HT1080 (cell line): Measurements from ENCODE around the gene AKR1C2. TPM values are rescaled to one million over a fixed set of nuclear protein-coding genes. Genes with fewer than 3 reads are reported as not detected.
A peak's percentile ranks its signal among the peaks of the same experiment; 100 is the strongest.
"Not testable (repeated sequence)": the region's sequence is repeated elsewhere in the genome, so short reads cannot be mapped to it uniquely, and the experiment has no call there.

ENCODE experiments used
- DNase-seq: peaks from one replicate; pipeline ENCODE4 v3.0.0-alpha.2; 2015; ENCODE audit warnings: low read depth
- total RNA-seq: library from RNA; depleted of rRNA; stranded (reverse); fragments of >200 nt; shearing (Covaris generic); gene quantifications from 2 replicates; pipeline ENCODE4 v1.2.3, GENCODE V29; 2014

The AKR1C2 gene
- total RNA-seq, 1 experiment from 2014 or later, result 1.5 TPM

- DNase-seq, result no peak
These were observed 13.4 kb downstream of the AKR1C2 start for GRCh38 chr10:4990217-4990616.

GRCh38 chr10:4988000-4988641 lies 15.5 kb downstream of the AKR1C2 start:
- not testable (repeated sequence) for DNase-seq

- no peak for DNase-seq
These were observed 18.6 kb downstream of the AKR1C2 start for GRCh38 chr10:4984971-4985594.

GRCh38 chr10:4984223-4984622 lies 19.4 kb downstream of the AKR1C2 start:
- no peak for DNase-seq

- DNase-seq, result no peak
These were observed 19.9 kb downstream of the AKR1C2 start for GRCh38 chr10:4983615-4984216.

- no peak for DNase-seq
These were observed 20.9 kb downstream of the AKR1C2 start for GRCh38 chr10:4982764-4983226.

- DNase-seq, result peak; percentile 44
These were observed 21.8 kb downstream of the AKR1C2 start for GRCh38 chr10:4981722-4982471.

- DNase-seq, result no peak
These were observed 22.9 kb downstream of the AKR1C2 start for GRCh38 chr10:4980793-4981192.

GRCh38 chr10:4978870-4979269 lies 24.8 kb downstream of the AKR1C2 start:
- no peak for DNase-seq

GRCh38 chr10:4977025-4977424 lies 26.6 kb downstream of the AKR1C2 start:
- DNase-seq, result no peak

GRCh38 chr10:4974400-4974799 lies 29.3 kb downstream of the AKR1C2 start:
- not testable (repeated sequence) for DNase-seq

- DNase-seq, result not testable (repeated sequence)
These were observed 30.4 kb downstream of the AKR1C2 start for GRCh38 chr10:4973294-4973693.

- DNase-seq, result not testable (repeated sequence)
These were observed 31.1 kb downstream of the AKR1C2 start for GRCh38 chr10:4972369-4973142.

- DNase-seq, result not testable (repeated sequence)
These were observed 33.3 kb downstream of the AKR1C2 start for GRCh38 chr10:4970362-4970761.

- DNase-seq, result not testable (repeated sequence)
These were observed 34.4 kb downstream of the AKR1C2 start for GRCh38 chr10:4969289-4969688.

- DNase-seq, result not testable (repeated sequence)
These were observed 36.5 kb downstream of the AKR1C2 start for GRCh38 chr10:4967189-4967588.

- DNase-seq, result not testable (repeated sequence)
These were observed 37.9 kb downstream of the AKR1C2 start for GRCh38 chr10:4965763-4966162.

- not testable (repeated sequence) for DNase-seq
These were observed 39.9 kb downstream of the AKR1C2 start for GRCh38 chr10:4963815-4964154.

GRCh38 chr10:4962876-4963814 lies 40.5 kb downstream of the AKR1C2 start, which contains the start of gene AKR1C1:
Gene AKR1C1 (plus strand): TSS chr10:4963415. CDS start chr10:4963445, 30 bp downstream.
- not testable (repeated sequence) for DNase-seq

GRCh38 chr10:4962308-4962707 lies 41.3 kb downstream of the AKR1C2 start:
- not testable (repeated sequence) for DNase-seq
